ENCODE data around the gene C9. TPM values are rescaled to one million over a fixed set of nuclear protein-coding genes. Genes with fewer than 3 reads are reported as not detected.
A peak's percentile ranks its signal among the peaks of the same experiment; 100 is the strongest.

The C9 gene
- total and polyA plus RNA-seq, 2 of the 4 experiments (the other 2 are of a cell fraction), result not detected

DNA sequence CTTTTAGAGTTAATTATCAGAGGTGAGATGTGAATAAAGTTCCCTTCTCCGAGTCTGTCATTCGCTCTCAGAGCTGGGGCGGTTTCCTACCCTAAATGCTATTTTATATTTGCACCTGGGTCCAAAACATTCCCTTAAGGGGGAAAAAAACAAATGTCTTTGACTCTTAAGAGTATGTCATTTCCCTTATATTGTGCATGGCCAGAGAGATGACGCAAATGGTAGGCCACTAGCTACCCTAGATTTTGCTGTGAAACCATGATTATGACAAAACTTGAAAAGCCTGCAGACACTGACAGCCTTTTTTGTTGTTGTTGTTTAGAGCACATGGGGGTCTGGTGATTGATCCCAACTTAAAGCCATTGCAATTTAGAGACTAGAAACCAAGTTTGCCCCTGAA lies 47.7 kb upstream of the C9 start:
- dilution Hi-C loops (cut with HindIII; ENCODE audit: low sequenced_read_pairs, unreplicated experiment) (no loop called here), intact Hi-C loops (cut with micrococcal nuclease) (no loop called here), in situ Hi-C loops (cut with MboI; ENCODE audit: low sequenced_read_pairs) (no loop called here)
- H2AFZ ChIP-seq (replicated peaks; ENCODE audit: low read length, poor library complexity), result no peak overlapping the region
- no peak overlapping the region for H2BK120ac ChIP-seq (ENCODE audit: low read depth, low read length)
- H3K79me1 ChIP-seq (ENCODE audit: low read depth in 1 of 2, low read length in 2 of 2), result peaks cover 15 to 81% of the 10 kb centered on the region in 2 experiments
- no peak overlapping the region for H3K4me2 ChIP-seq (ENCODE audit: low read depth, low read length)
- H4K20me1 ChIP-seq (ENCODE audit: insufficient read depth, low read length), result peaks cover 79% of the 10 kb centered on the region
- no CpG with 5 or more reads among the region's 4 CpGs for WGBS, 2 experiments (ENCODE audit: extremely low coverage in 2 of 2, insufficient read length in 1 of 2)
- H2BK20ac ChIP-seq (ENCODE audit: low read depth, low read length), result no peak overlapping the region
- no peak overlapping the region for H2AK5ac ChIP-seq (ENCODE audit: low read depth, low read length)
- no peak overlapping the region for H4K8ac ChIP-seq (ENCODE audit: low read depth in 2 of 2, low read length in 2 of 2)
- H4K91ac ChIP-seq (ENCODE audit: insufficient read depth, low read depth, low read length), result no peak overlapping the region
- H4K5ac ChIP-seq (ENCODE audit: low read depth, low read length), result no peak overlapping the region
- no peak for DNase-seq
- ChIA-PET CTCF (no interaction called here), POLR2A (ENCODE audit: unreplicated experiment) (interaction anchor here (0.8 kb wide), 1 partner anchor 43 kb away, joined by 3 read pairs; no protein-coding TSS in a partner anchor)
- no peak overlapping the region for H3K9ac ChIP-seq (ENCODE audit: low read depth, low read length)
- H3K9me3 ChIP-seq (ENCODE audit: control insufficient read depth, insufficient read depth, low read length), result no peaks in the 10 kb centered on the region
- H2BK5ac ChIP-seq (ENCODE audit: low read depth, low read length, poor library complexity, severe bottlenecking), result peak overlapping the region; percentile 59
- H3K4me3 ChIP-seq (ENCODE audit: insufficient read depth, low read depth, low read length), result no peak overlapping the region
- no peak overlapping the region for H2AK9ac ChIP-seq (replicated peaks; ENCODE audit: low read depth, low read length, poor library complexity)
- no peak overlapping the region; the same call in 1 of the 2 replicates for H3K18ac ChIP-seq (ENCODE audit: low read depth, low read length)
- H3K9me1 ChIP-seq (ENCODE audit: insufficient read depth, low read length), result peaks cover 17% of the 10 kb centered on the region
- no peaks in the 10 kb centered on the region for H3K27me3 ChIP-seq (ENCODE audit: control insufficient read depth, insufficient read depth, low read length)
- peaks cover 34% of the 10 kb centered on the region for H3K4me1 ChIP-seq (ENCODE audit: control insufficient read depth, insufficient read depth, low read length)
- no peak overlapping the region for H3K14ac ChIP-seq (replicated peaks; ENCODE audit: low read depth, low read length)
- no peak for ATAC-seq (ENCODE audit: low read depth)
- no peak overlapping the region for H2BK15ac ChIP-seq (ENCODE audit: low read depth, low read length)
- H3K23ac ChIP-seq (ENCODE audit: low read depth, low read length), result no peak overlapping the region
- TF ChIP-seq, protein P1, sequence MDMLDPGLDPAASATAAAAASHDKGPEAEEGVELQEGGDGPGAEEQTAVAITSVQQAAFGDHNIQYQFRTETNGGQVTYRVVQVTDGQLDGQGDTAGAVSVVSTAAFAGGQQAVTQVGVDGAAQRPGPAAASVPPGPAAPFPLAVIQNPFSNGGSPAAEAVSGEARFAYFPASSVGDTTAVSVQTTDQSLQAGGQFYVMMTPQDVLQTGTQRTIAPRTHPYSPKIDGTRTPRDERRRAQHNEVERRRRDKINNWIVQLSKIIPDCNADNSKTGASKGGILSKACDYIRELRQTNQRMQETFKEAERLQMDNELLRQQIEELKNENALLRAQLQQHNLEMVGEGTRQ (IDR thresholded peaks at IDR 0.05; ENCODE audit: low read depth, low read length), result no peak
- TF ChIP-seq CHD1 (IDR thresholded peaks at IDR 0.05; ENCODE audit: low read depth, low read length), result no peak
- no peak for TF ChIP-seq BHLHE40 (IDR thresholded peaks at IDR 0.05; ENCODE audit: low read depth, low read length)
- TF ChIP-seq SMC3 (IDR thresholded peaks at IDR 0.05; ENCODE audit: low read depth, low read length), result no peak
- no peak for TF ChIP-seq MXI1 (IDR thresholded peaks at IDR 0.05; ENCODE audit: borderline replicate concordance, low read depth, low read length)
- TF ChIP-seq MAZ (IDR thresholded peaks at IDR 0.05; ENCODE audit: borderline replicate concordance, low read depth, low read length), result no peak
- no peak for TF ChIP-seq RFX5 (IDR thresholded peaks at IDR 0.05; ENCODE audit: low read depth, low read length)
- no peak for TF ChIP-seq FOS (IDR thresholded peaks at IDR 0.05; ENCODE audit: low read depth, low read length)
- TF ChIP-seq RCOR1 (IDR thresholded peaks at IDR 0.05; ENCODE audit: insufficient replicate concordance, low read length), result no peak
- no peak for TF ChIP-seq POLR2A (IDR thresholded peaks at IDR 0.05; ENCODE audit: low read depth, low read length)
- TF ChIP-seq CTCF (conservative IDR thresholded peaks at IDR 0.05; ENCODE audit: low read depth, low read length), result no peak
- TF ChIP-seq CEBPB (IDR thresholded peaks at IDR 0.05; ENCODE audit: low read depth, low read length), result no peak
- no peak for TF ChIP-seq NFE2L2 (IDR thresholded peaks at IDR 0.05; ENCODE audit: low read depth, low read length)
- TF ChIP-seq ELK1 (IDR thresholded peaks at IDR 0.05; ENCODE audit: borderline replicate concordance, low read depth, low read length), result no peak
- no TSS peak for BruUV-seq (replicated peaks)
- H3K27ac ChIP-seq (ENCODE audit: insufficient read depth, low read length), result no peak overlapping the region
- no peak overlapping the region for H3K56ac ChIP-seq (ENCODE audit: extremely low read depth, insufficient read depth, low read length)
- no peak overlapping the region for H3K4ac ChIP-seq (ENCODE audit: low read depth, low read length)
- H3K36me3 ChIP-seq (ENCODE audit: control insufficient read depth, insufficient read depth, low read length), result peaks cover 14% of the 10 kb centered on the region
